Stimulated activated CD4-positive, alpha-beta T cell treated with anti-CD3 and anti-CD28 coated beads, Interleukin-12 subunit alpha, Interleukin-12 subunit beta, amount 100 ng/mL, for 4 hours (primary cell): ENCODE results near the gene MLH1.
A peak's percentile ranks its signal among the peaks of the same experiment; 100 is the strongest.
"Not testable (repeated sequence)": the region's sequence is repeated elsewhere in the genome, so short reads cannot be mapped to it uniquely, and the experiment has no call there.

Source experiments
- DNase-seq: peaks from one replicate; pipeline ENCODE4 v3.0.0-alpha.2; 2020

MLH1 gene

DNA sequence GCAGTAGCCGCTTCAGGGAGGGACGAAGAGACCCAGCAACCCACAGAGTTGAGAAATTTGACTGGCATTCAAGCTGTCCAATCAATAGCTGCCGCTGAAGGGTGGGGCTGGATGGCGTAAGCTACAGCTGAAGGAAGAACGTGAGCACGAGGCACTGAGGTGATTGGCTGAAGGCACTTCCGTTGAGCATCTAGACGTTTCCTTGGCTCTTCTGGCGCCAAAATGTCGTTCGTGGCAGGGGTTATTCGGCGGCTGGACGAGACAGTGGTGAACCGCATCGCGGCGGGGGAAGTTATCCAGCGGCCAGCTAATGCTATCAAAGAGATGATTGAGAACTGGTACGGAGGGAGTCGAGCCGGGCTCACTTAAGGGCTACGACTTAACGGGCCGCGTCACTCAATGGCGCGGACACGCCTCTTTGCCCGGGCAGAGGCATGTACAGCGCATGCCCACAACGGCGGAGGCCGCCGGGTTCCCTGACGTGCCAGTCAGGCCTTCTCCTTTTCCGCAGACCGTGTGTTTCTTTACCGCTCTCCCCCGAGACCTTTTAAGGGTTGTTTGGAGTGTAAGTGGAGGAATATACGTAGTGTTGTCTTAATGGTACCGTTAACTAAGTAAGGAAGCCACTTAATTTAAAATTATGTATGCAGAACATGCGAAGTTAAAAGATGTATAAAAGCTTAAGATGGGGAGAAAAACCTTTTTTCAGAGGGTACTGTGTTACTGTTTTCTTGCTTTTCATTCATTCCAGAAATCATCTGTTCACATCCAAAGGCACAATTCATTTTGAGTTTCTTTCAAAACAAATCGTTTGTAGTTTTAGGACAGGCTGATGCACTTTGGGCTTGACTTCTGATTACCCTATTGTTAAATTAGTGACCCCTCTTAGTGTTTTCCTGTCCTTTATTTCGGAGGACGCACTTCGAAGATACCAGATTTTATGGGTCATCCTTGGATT is at the start of gene MLH1:
Gene MLH1, plus strand, starts transcription at position 193 of the 958 bp plus-strand sequence. Its CDS starts 30 bp downstream, at position 223.
- peak; percentile 91 for DNase-seq

DNA sequence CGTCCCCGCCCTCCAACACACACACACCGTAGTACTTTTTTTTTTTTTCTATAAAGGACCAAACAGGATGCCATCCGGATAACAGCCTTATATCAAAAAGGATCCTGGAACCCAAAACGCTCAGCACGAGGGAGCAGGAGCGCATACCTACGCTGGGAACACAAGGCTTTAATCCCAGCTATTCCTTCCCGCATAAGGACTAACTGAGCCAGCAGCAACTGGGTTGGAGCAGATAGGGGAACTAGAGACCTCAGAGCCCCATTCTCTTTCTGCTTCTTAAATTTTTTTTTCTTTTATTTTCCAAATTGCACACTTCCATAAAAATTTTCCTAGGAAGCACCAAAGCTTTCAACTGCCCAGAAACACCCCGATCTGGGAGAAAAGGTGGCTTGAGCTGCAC is 49.7 kb upstream of the MLH1 start:
- no peak for DNase-seq

DNA sequence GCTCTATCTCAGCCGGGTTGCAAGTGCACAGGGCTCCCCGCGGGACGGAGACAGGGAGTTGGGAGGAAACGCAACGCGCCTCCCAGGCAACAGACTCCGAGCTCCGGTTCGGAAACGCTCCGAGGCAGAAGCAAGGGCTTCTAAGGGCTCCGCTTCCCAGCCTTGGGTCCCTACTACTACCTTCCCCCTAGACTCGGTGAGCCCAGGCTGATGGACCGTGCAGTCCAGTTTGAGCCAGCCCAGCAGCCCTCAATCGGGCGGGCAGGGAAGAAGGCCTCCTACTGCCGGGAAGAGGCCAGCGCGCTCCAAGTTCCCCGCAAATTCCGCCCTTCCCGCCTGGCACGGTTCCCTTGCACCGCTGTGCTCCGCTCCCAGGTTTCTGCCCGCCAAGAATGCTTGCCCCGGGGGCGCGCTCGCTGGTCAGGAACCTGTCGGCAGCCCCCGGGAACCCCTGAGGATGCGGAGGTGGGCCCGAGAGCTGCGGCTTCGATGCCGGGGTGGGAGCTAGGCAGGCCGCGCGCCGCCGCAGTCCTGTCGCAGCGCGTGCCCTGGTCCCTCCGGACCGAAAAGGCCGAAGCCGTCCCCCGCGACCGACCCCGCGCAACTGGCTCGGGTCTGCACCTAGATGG is 49.2 kb upstream of the MLH1 start:
- peak; percentile 31 for DNase-seq

DNA sequence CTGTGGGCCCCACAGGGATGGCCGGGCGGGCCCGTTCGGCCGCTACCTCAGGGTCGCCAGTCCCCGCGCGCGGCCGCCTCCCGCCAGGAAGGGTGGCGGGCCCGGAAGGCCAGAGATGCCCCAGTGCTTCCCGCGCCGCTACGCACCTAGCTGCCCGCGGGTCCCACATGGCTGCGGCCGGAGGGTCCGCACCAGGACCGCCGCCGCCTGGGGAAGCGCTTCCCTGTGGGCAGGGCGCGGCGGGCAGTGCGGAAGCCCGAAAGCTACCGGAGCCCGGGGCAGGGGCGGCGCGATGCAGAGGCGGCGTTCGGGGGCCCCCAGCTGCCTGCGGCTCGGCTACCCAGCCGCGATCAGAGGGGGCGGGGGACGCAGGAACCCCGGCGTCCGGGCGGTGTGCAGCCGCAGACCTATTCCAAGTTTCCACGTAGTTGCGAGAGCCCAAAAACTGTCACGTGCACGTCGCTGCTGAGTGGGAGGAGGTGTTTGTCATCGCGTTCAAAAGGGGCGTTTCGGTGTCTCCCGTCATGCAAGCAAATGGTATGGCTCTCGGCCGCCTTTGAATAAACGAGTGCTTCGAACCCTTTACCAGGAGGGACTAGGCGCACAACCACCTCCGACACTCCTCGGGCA is 48.6 kb upstream of the MLH1 start, which contains the start of gene TRANK1:
Gene TRANK1, minus strand, starts transcription at position 414 of the 630 bp plus-strand sequence. Its CDS starts 245 bp downstream, at position 169.
- DNase-seq: peak; percentile 71

DNA sequence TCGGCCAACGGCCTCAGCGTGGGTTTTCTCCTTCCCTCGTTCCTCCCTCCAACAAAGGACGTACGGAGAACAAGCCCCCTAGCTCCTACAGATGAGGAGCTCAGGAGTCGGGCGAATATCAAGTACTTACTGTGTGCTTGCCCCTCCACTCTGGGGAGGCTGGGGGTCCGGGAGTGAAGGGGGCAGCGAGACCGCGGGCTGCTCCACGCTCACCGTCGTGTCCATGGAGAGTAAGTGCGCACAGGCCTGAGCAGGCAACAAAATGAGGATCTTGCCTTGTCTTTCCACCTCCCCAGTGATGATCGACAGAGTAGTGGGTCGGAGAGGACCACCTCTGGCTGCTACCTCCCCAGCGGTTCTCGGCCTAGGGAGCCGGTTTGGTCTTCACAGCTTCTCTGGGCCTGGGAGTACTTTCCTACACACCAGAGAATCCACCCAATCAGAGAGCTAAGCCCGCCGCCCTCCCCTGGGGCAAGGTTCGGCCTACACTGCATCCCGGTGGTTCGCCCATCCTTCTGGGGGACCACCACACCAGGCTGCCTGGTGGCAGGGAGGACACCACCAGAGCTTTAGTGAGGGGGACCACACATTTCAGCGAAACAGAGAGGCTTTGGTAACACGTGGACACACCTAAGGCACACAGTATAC is 47.9 kb upstream of the MLH1 start:
- DNase-seq: no peak

DNA sequence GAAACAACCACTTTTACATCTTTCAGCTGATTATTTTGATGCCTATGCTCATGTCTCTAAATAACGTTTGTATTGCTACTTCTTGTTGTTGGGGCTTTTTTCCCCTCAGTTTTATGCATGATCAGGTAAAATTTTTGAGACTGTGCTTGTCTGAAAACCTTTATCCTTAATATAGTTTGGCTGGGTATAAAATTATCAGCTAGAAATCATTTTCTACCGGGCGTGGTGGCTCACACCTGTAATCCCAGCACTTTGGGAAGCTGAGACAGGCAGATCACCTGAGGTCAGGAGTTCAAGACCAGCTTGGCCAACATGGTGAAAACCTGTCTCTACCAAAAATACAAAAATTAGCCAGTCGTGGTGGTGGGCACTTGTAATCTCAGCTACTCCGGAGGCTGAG is 45.5 kb upstream of the MLH1 start:
- not testable (repeated sequence) for DNase-seq

DNA sequence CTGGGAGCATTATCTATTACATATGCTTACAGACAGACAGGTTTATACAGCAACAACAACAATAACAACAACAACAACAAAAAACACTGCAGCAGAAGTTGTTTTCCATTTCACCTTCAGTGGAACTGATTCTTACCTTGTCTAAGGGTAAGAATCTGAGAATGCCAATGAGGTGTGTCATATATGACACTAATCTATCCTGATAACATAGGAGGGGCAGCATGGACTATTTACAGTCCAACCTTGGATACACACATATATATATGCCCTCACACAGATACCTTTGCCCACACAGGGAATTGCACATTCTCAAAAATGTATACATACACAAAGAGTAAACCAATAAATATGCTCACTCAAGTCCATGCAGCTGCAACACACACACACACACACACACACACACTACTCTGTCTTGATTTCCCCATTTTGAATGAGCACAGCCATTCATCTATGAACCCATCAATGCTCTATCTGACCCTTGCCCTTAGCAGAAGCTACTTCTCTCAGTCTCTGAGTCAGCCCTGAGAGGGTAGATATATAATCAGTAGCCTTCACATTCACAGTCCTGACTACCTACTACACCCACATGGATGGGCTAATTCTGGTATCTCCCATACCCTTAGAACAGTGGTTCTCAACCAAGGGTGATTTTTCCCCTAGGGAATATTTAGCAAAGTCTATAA is 38.7 kb upstream of the MLH1 start:
- DNase-seq: no peak

DNA sequence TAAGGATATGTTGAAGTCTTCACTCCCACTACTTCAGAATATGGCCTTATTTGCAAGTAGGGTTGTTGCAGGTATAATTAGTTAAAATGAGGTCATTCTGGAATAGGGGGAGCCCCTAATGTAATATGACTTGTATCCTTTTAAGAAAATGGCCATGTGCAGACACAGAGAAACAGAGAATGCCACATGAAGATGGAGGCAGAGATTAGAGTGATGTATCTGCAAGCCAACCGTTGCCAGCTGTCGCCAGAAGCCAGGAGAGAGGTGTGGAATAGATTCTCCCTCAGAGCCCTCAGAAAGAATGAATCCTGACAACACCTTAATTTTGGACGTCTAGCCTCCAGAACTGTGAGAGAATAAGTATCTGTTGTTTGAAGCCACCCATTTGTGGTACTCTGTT is 37.2 kb upstream of the MLH1 start:
- DNase-seq: no peak

DNA sequence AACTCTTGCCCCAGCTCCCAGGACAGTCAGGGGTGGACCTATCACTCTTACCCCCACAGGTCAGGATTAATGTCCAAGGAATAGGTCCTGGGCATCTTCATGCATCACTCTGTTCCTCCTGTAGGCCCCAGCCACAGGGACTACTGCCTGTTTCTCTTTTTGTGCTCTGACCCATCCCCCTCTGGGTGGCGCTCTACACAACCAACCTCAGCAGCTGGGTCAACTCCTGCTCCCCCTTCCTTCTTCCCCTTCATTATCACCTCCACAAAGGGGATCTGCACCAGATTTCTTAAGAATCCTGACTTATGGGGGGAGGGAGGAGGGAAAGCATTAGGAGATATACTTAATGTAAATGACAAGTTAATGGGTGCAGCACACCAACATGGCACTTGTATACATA is 36.3 kb upstream of the MLH1 start:
- no peak for DNase-seq

DNA sequence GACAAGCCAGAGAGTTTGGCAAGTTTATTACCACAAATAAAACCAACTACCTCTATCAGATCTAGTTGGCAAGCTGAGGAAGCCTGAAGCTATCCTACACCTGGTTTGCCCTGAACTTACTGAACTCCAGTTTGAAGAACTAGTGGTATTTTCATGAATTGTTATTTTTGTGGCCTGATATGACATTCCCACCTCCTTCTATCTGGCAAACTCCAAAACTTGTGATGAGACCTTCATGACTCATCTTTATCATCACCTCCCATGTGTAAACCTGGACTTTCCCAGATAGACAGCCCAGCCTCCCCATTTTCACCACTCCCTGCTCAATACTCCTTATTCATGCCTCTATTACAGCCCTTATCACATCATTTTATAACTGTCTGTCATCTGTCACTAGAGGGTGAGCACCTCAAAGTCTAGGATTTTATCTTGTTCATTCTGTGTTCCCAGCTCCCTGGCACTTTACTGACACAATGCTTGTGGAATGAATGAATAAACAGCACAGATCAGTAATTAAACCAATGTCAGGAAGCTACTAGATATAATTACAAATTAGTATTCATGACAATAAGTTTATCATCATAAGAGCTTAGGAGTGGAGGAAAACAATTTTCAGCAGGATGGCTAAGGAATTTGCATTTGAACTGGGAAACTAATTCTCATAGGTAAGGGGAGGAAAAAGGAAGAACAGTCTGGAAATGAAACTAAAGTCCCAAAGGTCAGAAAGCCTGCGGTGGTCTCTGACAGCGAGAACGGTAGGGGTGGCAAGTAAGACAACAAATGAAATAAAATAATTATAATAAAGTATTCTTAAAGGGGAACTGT is 35.2 kb upstream of the MLH1 start:
- DNase-seq: no peak

DNA sequence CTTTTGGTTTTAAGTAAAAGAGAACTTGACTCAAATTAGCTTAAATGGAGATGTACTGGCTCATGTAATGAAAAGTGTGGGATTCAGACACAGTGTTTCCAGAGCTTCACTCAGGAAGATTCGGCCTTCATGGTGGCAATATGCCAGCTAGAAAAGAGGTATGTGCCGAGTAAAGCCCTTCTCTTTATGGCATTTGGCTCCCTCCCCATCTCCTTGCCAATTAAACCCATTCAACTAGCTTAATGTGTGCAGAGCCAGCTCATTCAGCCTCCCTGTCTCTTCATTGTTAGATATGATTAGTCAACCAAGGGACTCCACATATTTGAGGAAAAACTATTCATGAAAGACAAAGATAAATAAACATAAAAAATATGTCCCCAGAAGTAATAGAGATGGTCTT is 33.5 kb upstream of the MLH1 start:
- DNase-seq: no peak

DNA sequence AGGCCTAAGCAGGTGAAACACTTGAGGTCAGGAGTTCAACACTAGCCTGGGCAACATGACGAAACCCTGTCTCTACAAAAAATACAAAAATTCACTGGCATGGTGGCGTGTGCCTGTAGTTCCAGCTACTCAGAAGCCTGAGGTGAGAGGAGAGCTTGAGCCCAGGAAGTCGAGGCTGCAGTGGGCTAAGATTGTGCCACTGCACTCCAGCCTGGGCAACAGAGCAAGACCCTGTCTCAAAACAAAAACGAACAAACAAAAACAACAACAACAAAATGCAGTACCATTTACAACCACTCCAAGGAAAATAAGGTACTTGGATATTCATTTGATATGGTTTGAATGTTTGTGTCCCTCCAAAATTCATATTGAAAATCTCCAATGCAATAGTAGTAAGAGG is 32.8 kb upstream of the MLH1 start:
- DNase-seq: no peak

DNA sequence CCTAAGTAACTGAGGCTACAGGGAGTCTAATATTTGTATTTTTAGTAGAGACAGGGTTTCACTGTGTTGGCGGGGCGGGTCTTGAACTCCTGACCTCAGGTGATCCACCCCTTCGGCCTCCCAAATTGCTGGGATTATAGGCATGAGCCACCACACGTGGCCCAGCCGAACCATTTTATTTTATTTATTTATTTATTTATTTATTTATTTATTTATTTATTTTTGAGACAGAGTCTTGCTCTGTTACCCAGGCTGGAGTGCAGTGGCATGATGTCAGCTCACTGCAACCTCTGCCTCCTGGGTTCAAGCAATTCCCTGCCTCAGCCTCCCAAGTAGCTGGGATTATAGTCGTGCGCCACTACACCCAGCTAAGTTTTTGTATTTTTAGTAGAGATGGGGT is 30.3 kb upstream of the MLH1 start:
- DNase-seq: not testable (repeated sequence)

DNA sequence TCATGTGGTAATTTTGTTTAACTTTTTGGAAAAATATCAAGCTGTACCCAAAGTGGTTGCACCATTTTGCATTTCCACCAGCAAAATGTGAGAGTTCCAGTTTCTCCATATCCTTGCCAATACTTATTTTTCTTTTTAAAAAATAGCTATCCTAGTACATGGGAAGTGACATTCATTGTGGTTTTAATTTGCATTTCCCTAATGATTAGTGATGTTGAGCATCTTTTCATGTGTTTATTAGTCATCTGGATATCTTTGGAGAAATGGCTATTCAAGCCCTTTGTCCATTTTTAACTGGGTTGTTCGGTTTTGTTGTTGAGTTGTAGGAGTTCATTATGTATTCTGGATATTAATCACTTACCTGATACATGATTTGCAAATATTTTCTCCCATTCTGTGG is 29.0 kb upstream of the MLH1 start:
- DNase-seq: no peak

DNA sequence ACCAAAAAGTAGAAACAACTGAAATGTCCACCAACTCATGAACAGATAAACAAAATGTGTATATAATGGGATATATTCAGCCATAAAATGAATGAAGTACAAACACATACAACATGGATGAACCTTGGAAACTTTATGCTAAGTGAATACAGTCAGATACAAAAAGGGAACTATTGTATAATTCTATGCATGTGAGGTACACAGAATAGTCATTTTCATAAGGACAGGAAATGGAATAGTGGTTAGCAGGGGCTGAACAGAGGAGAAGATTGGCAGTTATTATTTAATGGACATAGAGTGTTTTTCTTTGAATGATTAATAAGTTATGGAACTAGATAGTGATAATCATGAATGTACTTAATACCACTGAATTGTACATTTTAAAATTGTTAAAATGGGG is 28.5 kb upstream of the MLH1 start:
- no peak for DNase-seq

DNA sequence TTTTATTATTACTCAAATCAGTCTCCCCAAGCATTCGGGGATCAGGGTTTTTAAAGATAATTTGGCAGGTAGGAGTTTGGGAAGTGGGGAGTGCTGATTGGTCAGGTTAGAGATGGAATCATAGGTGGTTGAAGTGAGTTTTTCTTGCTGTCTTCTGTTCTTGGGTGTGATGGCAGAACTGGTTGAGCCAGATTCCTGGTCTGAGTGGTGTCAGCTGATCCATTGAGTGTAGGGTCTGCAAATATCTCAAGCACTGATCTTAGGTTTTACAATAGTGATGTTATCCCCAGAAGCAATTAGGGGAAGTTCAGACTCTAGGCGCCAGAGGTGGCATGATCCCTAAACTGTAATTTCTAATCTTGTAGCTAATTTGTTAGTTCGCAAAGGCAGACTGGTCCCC is 27.9 kb upstream of the MLH1 start:
- DNase-seq: no peak

DNA sequence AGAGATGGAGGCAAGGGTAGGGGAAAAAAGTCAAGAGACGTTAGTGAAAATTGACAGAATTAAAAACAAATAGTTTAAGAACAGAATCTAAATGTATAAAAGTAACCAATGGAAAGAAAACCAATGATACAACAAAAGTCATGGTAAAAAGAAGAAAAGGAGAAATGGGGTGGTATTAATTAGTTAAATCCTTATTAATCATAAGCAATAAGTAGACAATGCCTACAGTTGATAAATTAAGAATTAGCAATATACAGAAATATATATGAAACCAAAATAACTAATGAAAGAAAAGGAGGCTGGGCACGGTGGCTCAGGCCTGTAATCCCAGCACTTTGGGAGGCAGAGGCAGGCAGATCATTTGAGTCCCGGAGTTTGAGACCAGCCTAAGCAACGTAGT is 24.2 kb upstream of the MLH1 start:
- no peak for DNase-seq

DNA sequence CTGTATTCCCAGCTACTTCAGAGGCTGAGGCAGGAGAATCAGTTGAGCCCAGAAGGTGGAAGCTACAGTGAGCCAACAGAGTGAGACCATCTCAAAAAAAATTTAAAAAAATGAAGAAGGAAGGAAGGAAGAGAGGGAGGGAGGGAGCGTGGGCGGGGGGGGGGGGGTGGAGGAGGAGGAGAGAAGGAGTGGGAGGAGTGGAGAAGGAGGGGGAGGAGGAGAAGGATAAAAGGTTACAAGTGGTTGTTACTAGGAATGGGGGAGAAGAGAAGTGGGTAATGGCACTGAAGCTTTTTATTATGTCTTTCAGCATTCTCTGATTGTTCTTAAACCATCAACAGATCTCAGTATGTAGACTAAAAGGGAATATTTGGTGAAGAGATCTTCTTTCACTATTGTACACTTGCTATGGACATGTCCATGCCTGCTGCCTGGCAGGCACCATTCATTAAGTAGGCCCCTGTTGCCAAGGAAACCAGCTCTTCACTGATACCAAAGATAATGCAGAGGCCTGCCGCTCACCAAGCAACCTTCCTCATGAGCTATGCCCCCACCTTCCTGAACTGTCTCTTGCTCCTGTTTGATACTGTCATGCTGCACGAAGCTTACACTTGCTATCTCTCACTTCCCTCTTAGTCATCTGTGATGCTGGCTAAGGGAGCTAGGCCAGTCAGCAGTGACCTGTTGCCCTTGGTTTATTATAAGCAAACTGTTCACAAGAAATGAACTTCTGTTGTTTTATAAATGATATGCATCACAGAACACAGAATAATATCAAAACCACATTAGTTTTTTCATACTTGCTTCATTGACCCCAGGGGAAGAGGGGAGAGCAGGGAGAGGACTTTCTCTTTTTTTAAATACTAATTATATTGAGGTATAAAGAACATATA is 23.5 kb upstream of the MLH1 start:
- no peak for DNase-seq

DNA sequence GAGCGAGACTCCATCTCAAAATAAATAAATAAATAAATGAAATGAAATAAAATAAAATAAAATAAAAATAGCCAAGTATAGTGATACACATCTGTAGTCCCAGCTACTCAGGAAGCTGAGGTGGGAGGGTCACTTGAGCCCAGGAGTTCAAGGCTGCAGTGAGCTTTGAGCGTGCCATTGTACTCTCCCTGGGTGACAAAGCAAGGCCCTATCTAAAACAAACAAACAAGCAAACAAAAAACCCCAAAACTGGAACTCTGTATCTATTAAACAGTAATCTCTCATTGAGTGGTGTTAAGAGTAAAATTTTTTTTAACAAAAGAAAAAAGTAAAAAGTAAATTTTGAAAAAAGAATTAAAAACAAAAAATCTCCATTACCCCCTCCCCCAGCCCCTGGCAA is 21.2 kb upstream of the MLH1 start:
- DNase-seq: no peak

DNA sequence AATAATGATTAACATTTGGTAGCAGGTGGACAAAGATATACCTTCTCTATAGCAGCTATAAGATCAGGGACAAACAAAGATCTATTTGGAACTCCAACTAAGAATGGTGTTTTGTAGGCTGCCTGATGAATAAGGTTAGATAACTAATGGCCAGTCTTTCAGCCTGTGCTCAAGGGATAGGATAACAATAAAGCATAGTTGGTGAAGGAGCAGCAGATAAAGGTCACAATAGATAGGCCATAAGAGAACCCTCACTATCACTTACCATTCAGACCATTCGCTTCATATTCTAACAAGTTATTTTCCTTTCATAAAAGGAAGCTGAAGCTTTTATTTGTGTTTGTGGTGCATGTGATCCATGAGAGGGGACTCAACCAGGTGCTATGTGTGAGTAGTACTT is 20.2 kb upstream of the MLH1 start:
- no peak for DNase-seq

DNA sequence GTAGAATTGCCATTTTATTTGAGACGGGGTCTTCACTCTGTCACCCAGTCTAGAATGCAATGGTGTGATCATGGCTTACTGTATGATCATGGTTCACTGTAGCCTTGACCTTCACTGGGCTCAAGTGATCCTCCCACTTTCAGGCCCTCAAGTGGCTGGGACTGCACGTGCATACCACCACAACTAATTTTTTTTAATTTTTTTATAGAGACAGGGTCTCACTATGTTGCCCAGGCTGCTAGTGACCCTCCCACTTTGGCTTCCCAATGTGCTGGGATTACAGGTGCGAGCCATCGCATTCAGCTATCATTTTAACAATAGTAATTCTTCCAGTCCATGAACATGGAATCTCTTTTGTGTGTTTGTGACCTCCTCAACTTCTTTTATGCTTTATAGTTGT is 12.3 kb upstream of the MLH1 start:
- no peak for DNase-seq
